ENCODE results near the gene PAX7. TPM values are rescaled to one million over a fixed set of nuclear protein-coding genes. Genes with fewer than 3 reads are reported as not detected.

The PAX7 gene
- total RNA-seq, 3 donors from 2014 or later (not counting 1 experiment from before 2014, with no cell fraction given): not detected

DNA sequence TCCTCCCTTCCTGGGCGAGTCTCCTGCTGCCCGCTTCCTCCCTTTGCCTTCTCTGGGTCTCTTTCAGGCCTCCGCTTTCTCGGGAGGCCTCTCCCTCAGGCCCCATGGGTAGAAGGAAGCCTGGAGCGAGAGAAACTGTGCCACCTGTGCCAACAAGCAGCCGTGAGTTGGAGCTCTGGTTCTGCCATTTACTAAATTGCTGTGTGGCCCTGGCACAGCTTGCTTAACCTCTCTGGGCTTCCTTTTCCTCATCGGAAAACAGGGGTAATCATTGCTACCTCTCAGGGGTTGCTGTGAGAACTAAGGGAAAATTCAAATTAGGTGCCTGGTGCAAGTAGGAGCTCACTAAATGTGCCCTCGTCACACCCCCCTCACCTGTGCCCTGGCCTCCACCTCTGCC, 80.4 kb downstream of the PAX7 start:
- Histone ChIP-seq H3K27ac (ENCODE audit: low read length) (no peak overlapping the region), H3K4me3 (ENCODE audit: low read length) (no peak overlapping the region), H3K27me3 (ENCODE audit: control insufficient read depth, insufficient read depth, low read length) (peaks cover 5% of the 10 kb centered on the region), H3K9me3 (ENCODE audit: control insufficient read depth, insufficient read depth, low read length) (no peaks in the 10 kb centered on the region), H3K4me1 (ENCODE audit: control insufficient read depth, insufficient read depth, low read length) (no peaks in the 10 kb centered on the region), H3K36me3 (ENCODE audit: control insufficient read depth, insufficient read depth, low read length) (no peaks in the 10 kb centered on the region)
- Mint-ChIP-seq H3K27me3 (ENCODE audit: low read depth in 2 of 2) (peaks cover 23 to 26% of the 10 kb centered on the region in 2 donors), H3K4me3 (no peak overlapping the region), H3K27ac (no peak overlapping the region), H3K36me3 (no peaks in the 10 kb centered on the region), H3K4me1 (no peaks in the 10 kb centered on the region), H3K9me3 (no peaks in the 10 kb centered on the region)
- WGBS (ENCODE audit: insufficient coverage): 65% methylated on average over 8 of the region's 8 CpGs
- TF ChIP-seq, protein P1, sequence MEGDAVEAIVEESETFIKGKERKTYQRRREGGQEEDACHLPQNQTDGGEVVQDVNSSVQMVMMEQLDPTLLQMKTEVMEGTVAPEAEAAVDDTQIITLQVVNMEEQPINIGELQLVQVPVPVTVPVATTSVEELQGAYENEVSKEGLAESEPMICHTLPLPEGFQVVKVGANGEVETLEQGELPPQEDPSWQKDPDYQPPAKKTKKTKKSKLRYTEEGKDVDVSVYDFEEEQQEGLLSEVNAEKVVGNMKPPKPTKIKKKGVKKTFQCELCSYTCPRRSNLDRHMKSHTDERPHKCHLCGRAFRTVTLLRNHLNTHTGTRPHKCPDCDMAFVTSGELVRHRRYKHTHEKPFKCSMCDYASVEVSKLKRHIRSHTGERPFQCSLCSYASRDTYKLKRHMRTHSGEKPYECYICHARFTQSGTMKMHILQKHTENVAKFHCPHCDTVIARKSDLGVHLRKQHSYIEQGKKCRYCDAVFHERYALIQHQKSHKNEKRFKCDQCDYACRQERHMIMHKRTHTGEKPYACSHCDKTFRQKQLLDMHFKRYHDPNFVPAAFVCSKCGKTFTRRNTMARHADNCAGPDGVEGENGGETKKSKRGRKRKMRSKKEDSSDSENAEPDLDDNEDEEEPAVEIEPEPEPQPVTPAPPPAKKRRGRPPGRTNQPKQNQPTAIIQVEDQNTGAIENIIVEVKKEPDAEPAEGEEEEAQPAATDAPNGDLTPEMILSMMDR (IDR thresholded peaks at IDR 0.05): no peak
- ATAC-seq (no peak), DNase-seq (no peak)
- intact Hi-C loops (cut with micrococcal nuclease): no loop called here

DNA sequence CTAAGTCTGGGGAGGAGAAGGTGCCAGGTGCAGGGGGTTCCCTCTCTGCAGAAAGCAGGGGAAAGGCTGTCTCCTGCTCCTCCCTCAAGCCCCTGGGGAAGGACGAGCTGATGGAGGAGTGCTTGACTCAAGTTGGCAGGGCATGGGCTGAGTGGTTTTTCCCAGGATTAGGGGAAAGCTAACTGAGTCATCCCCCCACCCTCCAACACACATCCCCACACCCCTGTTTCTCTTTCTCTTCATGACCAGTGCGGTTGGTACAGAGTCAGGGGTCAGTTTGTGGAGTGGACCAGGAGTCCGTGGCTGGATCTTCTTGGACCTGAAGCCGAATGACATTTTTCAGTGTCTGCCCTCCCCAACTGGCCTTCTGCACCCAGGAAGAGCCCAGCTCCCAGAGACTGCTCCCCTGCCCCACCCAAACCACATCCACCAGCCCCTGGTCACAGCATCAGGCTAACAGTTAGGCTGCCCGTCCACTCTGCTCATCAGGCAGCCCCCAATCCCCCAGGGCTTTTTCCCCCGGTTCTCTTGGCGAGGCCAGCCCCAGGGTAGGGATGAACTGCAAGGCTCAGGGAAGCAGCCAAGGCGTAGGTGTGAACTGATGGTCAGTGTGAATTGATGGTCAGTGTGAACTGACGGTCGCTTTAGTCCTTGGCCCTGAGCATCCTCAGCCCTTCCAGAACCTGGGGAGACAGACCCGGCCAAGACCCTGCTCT, 81.0 kb downstream of the PAX7 start:
- peaks cover 9% of the 10 kb centered on the region for H3K27me3 ChIP-seq (ENCODE audit: control insufficient read depth, insufficient read depth, low read length)
- intact Hi-C loops (cut with micrococcal nuclease): no loop called here
- H3K27me3 Mint-ChIP-seq (ENCODE audit: low read depth in 2 of 2): peaks cover 30 to 33% of the 10 kb centered on the region in 2 donors
- no peak overlapping the region for H3K27ac ChIP-seq (ENCODE audit: low read length)
- H3K4me1 Mint-ChIP-seq: peaks cover 0 to 5% of the 10 kb centered on the region in 2 donors
- ATAC-seq (no peak), DNase-seq (no peak)
- H3K4me1 ChIP-seq (ENCODE audit: control insufficient read depth, insufficient read depth, low read length): no peaks in the 10 kb centered on the region
- TF ChIP-seq, protein P1 (IDR thresholded peaks at IDR 0.05): no peak
- no peaks in the 10 kb centered on the region for H3K9me3 Mint-ChIP-seq
- no peaks in the 10 kb centered on the region for H3K36me3 ChIP-seq (ENCODE audit: control insufficient read depth, insufficient read depth, low read length)
- no peak overlapping the region for H3K27ac Mint-ChIP-seq
- H3K9me3 ChIP-seq (ENCODE audit: control insufficient read depth, insufficient read depth, low read length): no peaks in the 10 kb centered on the region
- WGBS (ENCODE audit: insufficient coverage): 72% methylated on average over 10 of the region's 11 CpGs
- no peaks in the 10 kb centered on the region for H3K36me3 Mint-ChIP-seq
- no peak overlapping the region for H3K4me3 Mint-ChIP-seq
- no peak overlapping the region for H3K4me3 ChIP-seq (ENCODE audit: low read length)

DNA sequence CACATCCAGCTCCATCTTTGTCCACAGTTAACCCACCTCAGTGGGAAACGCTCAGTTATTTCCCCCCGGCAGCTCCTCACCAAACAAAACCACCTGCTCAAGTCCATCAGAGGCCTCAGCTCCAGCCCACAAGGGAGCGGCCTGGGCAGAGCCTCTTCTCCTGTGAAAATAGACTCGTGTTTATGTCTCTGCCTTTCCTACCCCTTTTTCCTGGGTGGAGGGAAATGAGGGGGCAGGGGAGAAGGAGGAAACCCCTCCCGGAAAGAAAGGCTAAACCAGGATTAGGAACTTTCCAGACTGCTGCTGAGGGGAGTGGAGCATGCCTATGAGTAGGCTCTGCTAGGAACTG, 81.6 kb downstream of the PAX7 start:
- Mint-ChIP-seq H3K36me3 (no peaks in the 10 kb centered on the region), H3K4me1 (peaks cover 0 to 5% of the 10 kb centered on the region in 2 donors), H3K27me3 (ENCODE audit: low read depth in 2 of 2) (peaks cover 31 to 33% of the 10 kb centered on the region in 2 donors), H3K9me3 (no peaks in the 10 kb centered on the region), H3K27ac (no peak overlapping the region), H3K4me3 (no peak overlapping the region)
- Histone ChIP-seq H3K9me3 (ENCODE audit: control insufficient read depth, insufficient read depth, low read length) (no peaks in the 10 kb centered on the region), H3K4me3 (ENCODE audit: low read length) (no peak overlapping the region), H3K27me3 (ENCODE audit: control insufficient read depth, insufficient read depth, low read length) (peaks cover 9% of the 10 kb centered on the region), H3K27ac (ENCODE audit: low read length) (no peak overlapping the region), H3K4me1 (ENCODE audit: control insufficient read depth, insufficient read depth, low read length) (no peaks in the 10 kb centered on the region), H3K36me3 (ENCODE audit: control insufficient read depth, insufficient read depth, low read length) (no peaks in the 10 kb centered on the region)
- no peak for DNase-seq
- 64% methylated on average over 3 of the region's 5 CpGs for WGBS (ENCODE audit: insufficient coverage)
- ATAC-seq: no peak
- intact Hi-C loops (cut with micrococcal nuclease): no loop called here
- TF ChIP-seq, protein P1 (IDR thresholded peaks at IDR 0.05): no peak
